OCI-LY7 (cell line): ENCODE measurements around the gene NRAP.

ENCODE experiments used
- EZH2phosphoT487 ChIP-seq: fragments of 200-600 bp; sonication (generic); IDR thresholded peaks from 2 replicates; pipeline ENCODE4 v1.6.1; 2018; ENCODE audit warnings: low read depth, borderline replicate concordance, mild to moderate bottlenecking, mixed run types, antibody characterized with exemption, low read length, moderate library complexity, mixed read lengths
- TF ChIP-seq, protein P1 (sequence below): fragments of 200-600 bp; sonication (generic); conservative IDR thresholded peaks from 2 replicates; pipeline ENCODE4 v1.5.1; 2014; ENCODE audit warnings: mild to moderate bottlenecking, antibody characterized with exemption, low read length, moderate library complexity, mixed read lengths

DNA sequence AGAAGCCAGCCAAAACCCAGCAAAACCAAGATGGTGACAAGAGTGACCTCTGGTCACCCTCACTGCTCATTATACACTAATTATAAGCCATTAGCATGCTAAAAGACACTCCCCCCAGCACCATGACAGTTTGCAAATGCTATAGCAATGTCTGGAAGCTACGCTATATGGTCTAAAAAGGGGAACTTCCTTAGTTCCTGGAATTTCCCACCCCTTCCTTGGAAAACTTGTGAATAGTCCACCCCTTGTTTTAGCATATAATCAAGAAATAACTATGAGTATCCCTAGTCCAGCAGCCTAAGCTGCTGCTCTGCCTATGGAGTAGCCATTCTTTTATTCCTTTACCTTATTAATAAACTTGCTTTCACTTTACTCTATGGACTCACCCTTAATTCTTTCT, 31.9 kb upstream of the NRAP start:
- no peak for TF ChIP-seq EZH2phosphoT487
- TF ChIP-seq, protein P1, sequence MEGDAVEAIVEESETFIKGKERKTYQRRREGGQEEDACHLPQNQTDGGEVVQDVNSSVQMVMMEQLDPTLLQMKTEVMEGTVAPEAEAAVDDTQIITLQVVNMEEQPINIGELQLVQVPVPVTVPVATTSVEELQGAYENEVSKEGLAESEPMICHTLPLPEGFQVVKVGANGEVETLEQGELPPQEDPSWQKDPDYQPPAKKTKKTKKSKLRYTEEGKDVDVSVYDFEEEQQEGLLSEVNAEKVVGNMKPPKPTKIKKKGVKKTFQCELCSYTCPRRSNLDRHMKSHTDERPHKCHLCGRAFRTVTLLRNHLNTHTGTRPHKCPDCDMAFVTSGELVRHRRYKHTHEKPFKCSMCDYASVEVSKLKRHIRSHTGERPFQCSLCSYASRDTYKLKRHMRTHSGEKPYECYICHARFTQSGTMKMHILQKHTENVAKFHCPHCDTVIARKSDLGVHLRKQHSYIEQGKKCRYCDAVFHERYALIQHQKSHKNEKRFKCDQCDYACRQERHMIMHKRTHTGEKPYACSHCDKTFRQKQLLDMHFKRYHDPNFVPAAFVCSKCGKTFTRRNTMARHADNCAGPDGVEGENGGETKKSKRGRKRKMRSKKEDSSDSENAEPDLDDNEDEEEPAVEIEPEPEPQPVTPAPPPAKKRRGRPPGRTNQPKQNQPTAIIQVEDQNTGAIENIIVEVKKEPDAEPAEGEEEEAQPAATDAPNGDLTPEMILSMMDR = no peak
